ENCODE results near the gene CHST13. TPM values are rescaled to one million over a fixed set of nuclear protein-coding genes. Genes with fewer than 3 reads are reported as not detected.

Gene CHST13
- total RNA-seq, 2 experiments from 2014 or later, result not detected

- H3K4me1 Mint-ChIP-seq, result peaks cover 7% of the 10 kb centered on the region
- no peak overlapping the region for H3K4me3 Mint-ChIP-seq
- intact Hi-C loops (cut with DNase I, micrococcal nuclease), result no loop called here
- DNase-seq (no peak), ATAC-seq (no peak)
- POLR2A ChIA-PET, result no interaction called here
- no peaks in the 10 kb centered on the region for H3K36me3 Mint-ChIP-seq (ENCODE audit: low read depth)
- H3K9me3 Mint-ChIP-seq (ENCODE audit: low read depth), result no peaks in the 10 kb centered on the region
- CTCF ChIA-PET, result no interaction called here
- H3K27me3 Mint-ChIP-seq, result no peaks in the 10 kb centered on the region
- H3K27ac Mint-ChIP-seq, result no peak overlapping the region
Measured at GRCh38 chr3:126481808-126482502, 42.0 kb upstream of the CHST13 start.

GRCh38 chr3:126482503-126483255 lies 41.3 kb upstream of the CHST13 start:
- Mint-ChIP-seq H3K4me3 (no peak overlapping the region), H3K9me3 (ENCODE audit: low read depth) (no peaks in the 10 kb centered on the region), H3K36me3 (ENCODE audit: low read depth) (no peaks in the 10 kb centered on the region), H3K4me1 (peaks cover 10% of the 10 kb centered on the region), H3K27me3 (no peaks in the 10 kb centered on the region), H3K27ac (no peak overlapping the region)
- ChIA-PET CTCF (no interaction called here), POLR2A (no interaction called here)
- intact Hi-C loops (cut with DNase I, micrococcal nuclease), result no loop called here
- no peak for ATAC-seq
- no peak for DNase-seq

DNA sequence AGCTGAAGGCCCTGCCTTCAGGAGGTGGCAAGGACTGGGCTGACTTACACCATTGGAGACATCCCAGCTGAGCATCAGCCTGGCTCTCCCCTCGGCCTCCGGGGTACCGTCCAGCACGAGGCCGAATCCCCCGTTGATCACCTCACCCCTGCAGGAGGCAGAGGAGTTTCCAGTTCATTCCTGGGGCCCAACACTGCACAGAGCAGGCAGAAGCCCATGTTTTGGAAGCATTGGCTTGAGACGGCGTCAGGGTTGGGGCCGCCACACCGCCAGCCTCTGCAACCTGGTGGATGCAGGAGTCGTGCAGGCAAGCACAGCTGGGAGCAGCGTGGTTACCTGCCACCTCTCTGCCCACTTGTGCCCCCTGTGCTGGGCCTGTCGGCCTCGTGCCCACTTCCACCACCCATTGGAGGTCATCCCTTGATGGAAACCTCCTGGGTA lies 40.6 kb upstream of the CHST13 start:
- POLR2A ChIA-PET, result no interaction called here
- intact Hi-C loops (cut with DNase I, micrococcal nuclease), result no loop called here
- no peaks in the 10 kb centered on the region for H3K27me3 Mint-ChIP-seq
- H3K27ac Mint-ChIP-seq, result no peak overlapping the region
- H3K4me3 Mint-ChIP-seq, result no peak overlapping the region
- no peaks in the 10 kb centered on the region for H3K36me3 Mint-ChIP-seq (ENCODE audit: low read depth)
- DNase-seq (no peak), ATAC-seq (no peak)
- H3K4me1 Mint-ChIP-seq, result peaks cover 10% of the 10 kb centered on the region
- H3K9me3 Mint-ChIP-seq (ENCODE audit: low read depth), result no peaks in the 10 kb centered on the region
- CTCF ChIA-PET, result no interaction called here

DNA sequence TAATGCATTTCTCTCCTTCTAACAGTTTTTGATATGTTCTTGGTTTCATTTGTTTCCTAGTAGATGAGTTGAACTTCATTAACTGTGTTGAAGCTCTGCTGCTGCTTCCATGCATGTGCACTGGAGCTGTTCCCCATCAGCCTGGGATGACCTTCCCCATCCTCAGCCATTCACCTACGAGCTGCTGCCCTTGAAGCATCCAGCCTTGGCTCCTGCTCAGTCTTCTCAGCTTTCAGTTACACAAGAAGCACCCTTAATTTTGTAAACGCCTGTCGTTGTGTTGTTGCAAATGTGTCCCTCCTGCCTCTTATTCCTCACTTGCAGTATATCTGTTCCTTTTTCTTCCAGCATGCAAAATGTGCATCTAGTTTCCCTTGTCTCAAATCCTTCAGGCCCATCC lies 39.8 kb upstream of the CHST13 start:
- no peak for DNase-seq
- no peak overlapping the region for H3K4me3 Mint-ChIP-seq
- POLR2A ChIA-PET, result no interaction called here
- H3K27ac Mint-ChIP-seq, result no peak overlapping the region
- peaks cover 10% of the 10 kb centered on the region for H3K4me1 Mint-ChIP-seq
- no peaks in the 10 kb centered on the region for H3K9me3 Mint-ChIP-seq (ENCODE audit: low read depth)
- intact Hi-C loops (cut with DNase I, micrococcal nuclease), result no loop called here
- H3K36me3 Mint-ChIP-seq (ENCODE audit: low read depth), result no peaks in the 10 kb centered on the region
- CTCF ChIA-PET, result interaction anchor here (0.6 kb wide), 1 partner anchor 39 kb away, joined by 3 read pairs; no protein-coding TSS in a partner anchor
- H3K27me3 Mint-ChIP-seq, result no peaks in the 10 kb centered on the region
- ATAC-seq, result no peak

- no peak overlapping the region for H3K4me3 Mint-ChIP-seq
- ChIA-PET POLR2A (no interaction called here), CTCF (interaction anchor here (0.6 kb wide), 1 partner anchor 38 kb away, joined by 3 read pairs; no protein-coding TSS in a partner anchor)
- H3K4me1 Mint-ChIP-seq, result peaks cover 10% of the 10 kb centered on the region
- H3K27ac Mint-ChIP-seq, result no peak overlapping the region
- no peaks in the 10 kb centered on the region for H3K36me3 Mint-ChIP-seq (ENCODE audit: low read depth)
- ATAC-seq (no peak), DNase-seq (no peak)
- intact Hi-C loops (cut with DNase I, micrococcal nuclease), result no loop called here
- no peaks in the 10 kb centered on the region for H3K27me3 Mint-ChIP-seq
- no peaks in the 10 kb centered on the region for H3K9me3 Mint-ChIP-seq (ENCODE audit: low read depth)
Measured at GRCh38 chr3:126484662-126485061, 39.3 kb upstream of the CHST13 start.

DNA sequence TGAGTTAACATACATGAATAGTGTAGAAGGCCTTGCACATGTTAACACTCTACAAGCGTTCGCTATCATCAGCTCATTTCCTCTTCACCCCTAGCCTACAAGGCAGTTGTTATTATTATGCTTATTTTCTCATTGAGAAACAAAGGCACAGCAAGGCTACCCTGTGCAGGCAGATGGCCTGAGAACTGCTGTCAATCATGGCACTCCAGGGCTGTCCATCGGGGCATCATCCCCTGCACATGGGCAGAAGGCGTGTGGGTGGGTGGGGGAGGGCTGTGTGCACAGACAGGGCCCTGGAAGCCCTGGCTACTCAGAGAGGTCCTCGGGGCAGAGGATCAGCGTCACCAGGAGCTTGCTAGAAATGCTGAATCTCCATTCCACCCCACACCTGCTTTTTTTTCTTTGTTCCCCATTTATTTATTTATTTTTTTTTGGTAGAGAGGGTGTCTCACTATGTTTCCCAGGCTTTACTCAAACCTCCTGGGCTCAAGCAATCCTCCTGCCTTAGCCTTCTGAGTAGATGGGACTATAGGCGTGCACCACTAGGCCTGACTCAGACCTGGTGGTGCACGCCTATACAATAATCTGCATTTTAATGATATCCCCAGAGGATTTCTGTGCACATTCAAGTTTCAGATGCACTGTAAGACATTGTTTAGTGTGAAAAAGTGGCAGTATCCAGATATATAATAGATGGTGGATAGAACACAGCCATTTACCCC lies 38.6 kb upstream of the CHST13 start:
- ATAC-seq, result no peak
- no peak for DNase-seq
- peaks cover 10% of the 10 kb centered on the region for H3K4me1 Mint-ChIP-seq
- no peaks in the 10 kb centered on the region for H3K27me3 Mint-ChIP-seq
- H3K9me3 Mint-ChIP-seq (ENCODE audit: low read depth), result no peaks in the 10 kb centered on the region
- H3K4me3 Mint-ChIP-seq, result no peak overlapping the region
- ChIA-PET CTCF (no interaction called here), POLR2A (no interaction called here)
- no peaks in the 10 kb centered on the region for H3K36me3 Mint-ChIP-seq (ENCODE audit: low read depth)
- intact Hi-C loops (cut with DNase I, micrococcal nuclease), result no loop called here
- no peak overlapping the region for H3K27ac Mint-ChIP-seq

DNA sequence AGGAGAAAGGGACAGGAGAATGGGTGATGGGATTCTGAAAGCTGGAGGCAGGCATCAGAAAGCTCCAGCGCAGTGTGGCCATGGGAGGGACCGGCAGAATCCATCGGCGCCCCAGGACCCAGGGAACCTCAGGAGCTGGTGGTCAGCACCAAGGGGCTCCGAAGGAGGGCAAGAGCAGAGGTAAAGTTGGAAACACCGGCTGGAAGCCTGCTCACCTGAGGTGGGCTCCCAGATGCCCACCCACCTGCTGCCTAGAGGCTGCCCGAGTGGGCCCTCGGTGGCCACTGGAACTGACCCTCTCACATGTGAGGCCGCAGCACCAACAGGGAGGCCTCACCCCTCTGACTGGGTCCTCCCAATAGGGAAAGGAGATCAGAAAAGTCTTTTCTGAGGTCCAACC lies 38.0 kb upstream of the CHST13 start:
- POLR2A ChIA-PET, result no interaction called here
- Mint-ChIP-seq H3K4me3 (no peak overlapping the region), H3K27ac (no peak overlapping the region), H3K4me1 (peaks cover 10% of the 10 kb centered on the region), H3K36me3 (ENCODE audit: low read depth) (no peaks in the 10 kb centered on the region), H3K27me3 (no peaks in the 10 kb centered on the region), H3K9me3 (ENCODE audit: low read depth) (no peaks in the 10 kb centered on the region)
- no peak for DNase-seq
- ATAC-seq, result no peak
- CTCF ChIA-PET, result no interaction called here
- intact Hi-C loops (cut with DNase I, micrococcal nuclease), result no loop called here

GRCh38 chr3:126486360-126486847 lies 37.6 kb upstream of the CHST13 start:
- H3K27me3 Mint-ChIP-seq, result no peaks in the 10 kb centered on the region
- CTCF ChIA-PET, result no interaction called here
- no peak for ATAC-seq
- POLR2A ChIA-PET, result no interaction called here
- no peaks in the 10 kb centered on the region for H3K36me3 Mint-ChIP-seq (ENCODE audit: low read depth)
- no peak overlapping the region for H3K4me3 Mint-ChIP-seq
- H3K4me1 Mint-ChIP-seq, result peaks cover 10% of the 10 kb centered on the region
- no peak for DNase-seq
- intact Hi-C loops (cut with DNase I, micrococcal nuclease), result no loop called here
- no peaks in the 10 kb centered on the region for H3K9me3 Mint-ChIP-seq (ENCODE audit: low read depth)
- H3K27ac Mint-ChIP-seq, result no peak overlapping the region

- H3K27me3 Mint-ChIP-seq, result no peaks in the 10 kb centered on the region
- CTCF ChIA-PET, result interaction anchor here (0.6 kb wide), 1 partner anchor 159 kb away, joined by 3 read pairs; no protein-coding TSS in a partner anchor
- H3K36me3 Mint-ChIP-seq (ENCODE audit: low read depth), result no peaks in the 10 kb centered on the region
- peaks cover 10% of the 10 kb centered on the region for H3K4me1 Mint-ChIP-seq
- ATAC-seq (peak; percentile 72), DNase-seq (peak; percentile 24)
- H3K4me3 Mint-ChIP-seq, result no peak overlapping the region
- H3K27ac Mint-ChIP-seq, result peak overlapping the region; percentile 59
- POLR2A ChIA-PET, result no interaction called here
- intact Hi-C loops (cut with DNase I, micrococcal nuclease), result no loop called here
- no peaks in the 10 kb centered on the region for H3K9me3 Mint-ChIP-seq (ENCODE audit: low read depth)
Measured at GRCh38 chr3:126487151-126487771, 36.7 kb upstream of the CHST13 start.

- Mint-ChIP-seq H3K36me3 (ENCODE audit: low read depth) (no peaks in the 10 kb centered on the region), H3K4me1 (peaks cover 10% of the 10 kb centered on the region), H3K27me3 (no peaks in the 10 kb centered on the region), H3K9me3 (ENCODE audit: low read depth) (no peaks in the 10 kb centered on the region), H3K27ac (no peak overlapping the region), H3K4me3 (no peak overlapping the region)
- intact Hi-C loops (cut with DNase I, micrococcal nuclease), result no loop called here
- DNase-seq, result no peak
- ChIA-PET CTCF (no interaction called here), POLR2A (no interaction called here)
- no peak for ATAC-seq
Measured at GRCh38 chr3:126488185-126488584, 35.8 kb upstream of the CHST13 start.

DNA sequence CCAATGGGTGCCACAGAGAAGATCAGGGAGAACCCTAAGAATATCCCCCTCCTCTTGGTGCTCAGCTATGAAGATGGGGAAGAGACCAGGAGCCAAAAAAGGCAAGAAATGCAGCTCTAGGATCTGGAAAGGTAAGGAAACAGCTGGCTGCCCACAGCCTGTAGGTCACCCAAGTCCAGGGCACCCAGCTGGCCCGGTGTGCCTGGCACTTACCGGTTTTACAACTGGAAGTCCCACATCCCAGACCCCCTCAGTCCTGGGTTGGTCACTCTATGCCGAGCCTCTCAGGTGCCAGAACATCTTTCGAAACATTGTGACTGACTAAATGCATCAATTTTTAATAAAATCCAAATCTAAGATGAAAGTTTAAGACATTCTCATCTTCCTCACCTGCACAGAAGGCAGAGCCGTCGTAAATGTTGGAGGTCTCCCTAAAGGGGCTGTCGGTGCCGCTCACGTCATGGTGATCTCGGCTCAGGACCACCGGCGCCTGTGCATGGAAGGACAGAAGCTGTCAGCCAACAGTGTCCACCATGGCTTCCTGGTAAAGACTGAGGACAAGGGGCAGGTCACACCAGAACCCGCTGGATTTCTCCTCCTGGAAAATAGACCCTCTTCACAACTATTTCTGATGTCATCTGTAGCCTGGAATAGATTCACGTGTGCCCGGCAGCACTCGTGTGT lies 34.9 kb upstream of the CHST13 start:
- Mint-ChIP-seq H3K27me3 (no peaks in the 10 kb centered on the region), H3K27ac (no peak overlapping the region), H3K36me3 (ENCODE audit: low read depth) (no peaks in the 10 kb centered on the region), H3K4me3 (no peak overlapping the region), H3K9me3 (ENCODE audit: low read depth) (no peaks in the 10 kb centered on the region), H3K4me1 (peaks cover 10% of the 10 kb centered on the region)
- ChIA-PET CTCF (no interaction called here), POLR2A (no interaction called here)
- intact Hi-C loops (cut with DNase I, micrococcal nuclease), result no loop called here
- ATAC-seq, result no peak
- DNase-seq, result no peak

Data from activated CD4-positive, alpha-beta T cell treated with anti-CD3 and anti-CD28 coated beads for 36 hours (primary cell).